Activated CD4-positive, alpha-beta memory T cell treated with anti-CD3 and anti-CD28 coated beads for 36 hours (primary cell): ENCODE data around the gene RARG. TPM values are rescaled to one million over a fixed set of nuclear protein-coding genes. Genes with fewer than 3 reads are reported as not detected.
"Not testable (repeated sequence)": the region's sequence is repeated elsewhere in the genome, so short reads cannot be mapped to it uniquely, and the experiment has no call there.

Experiments used
- CTCF ChIA-PET: fragments of 350-600 bp; sonication (Branson Sonifier 250); formaldehyde crosslinking; loops from one replicate; lab custom pipeline; 2021; ENCODE audit warnings: antibody characterized with exemption, inconsistent platforms; lab: Charles Lee
- POLR2A ChIA-PET: fragments of 350-600 bp; sonication (Branson Sonifier 250); formaldehyde crosslinking; loops from one replicate; lab custom pipeline; 2021; ENCODE audit warnings: antibody characterized with exemption; lab: Charles Lee
- DNase-seq: peaks from one replicate; pipeline ENCODE4 v3.0.0-alpha.2; 2020
- H3K27ac Mint-ChIP-seq: one replicate; pipeline ENCODE4 v1.8.0; 2021; ENCODE audit warnings: mixed read lengths
- H3K27me3 Mint-ChIP-seq: one replicate; pipeline ENCODE4 v1.8.0; 2021; ENCODE audit warnings: mixed read lengths
- H3K36me3 Mint-ChIP-seq: one replicate; pipeline ENCODE4 v1.8.0; 2021; ENCODE audit warnings: mixed read lengths
- H3K4me1 Mint-ChIP-seq: one replicate; pipeline ENCODE4 v1.8.0; 2021; ENCODE audit warnings: low read depth, mixed read lengths
- H3K4me3 Mint-ChIP-seq: one replicate; pipeline ENCODE4 v1.8.0; 2021; ENCODE audit warnings: mild to moderate bottlenecking, mixed read lengths
- H3K9me3 Mint-ChIP-seq: one replicate; pipeline ENCODE4 v1.8.0; 2021; ENCODE audit warnings: mixed read lengths
- intact Hi-C: fragments of 100-400 bp; cut with micrococcal nuclease; formaldehyde crosslinking; loops from one replicate; pipeline ENCODE4 v1.15.1; 2023
- total RNA-seq, 2 experiments: library from RNA; stranded (reverse); gene quantifications; one replicate each; pipeline ENCODE4 v1.2.3, GENCODE V29; 2021

The RARG gene
- total RNA-seq, 2 experiments from 2014 or later: 21.8 to 25.2 TPM

DNA sequence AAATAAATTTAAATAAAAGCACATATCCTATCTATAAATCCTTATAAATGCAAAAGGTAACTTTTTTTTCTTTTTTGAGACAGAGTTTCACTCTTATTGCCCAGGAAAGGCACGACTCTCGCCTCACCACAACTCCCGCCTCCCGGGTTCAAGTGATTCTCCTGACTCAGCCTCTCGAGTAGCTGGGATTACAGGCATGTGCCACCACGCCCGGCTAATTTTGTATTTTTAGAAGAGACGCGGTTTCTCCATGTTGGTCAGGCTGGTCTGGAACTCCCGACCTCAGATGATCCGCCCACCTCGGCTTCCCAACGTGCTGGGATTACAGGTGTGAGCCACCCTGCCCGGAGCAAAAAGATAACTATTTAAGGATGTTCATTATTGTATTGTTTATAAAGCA, 53.2 kb downstream of the RARG start:
- DNase-seq, POLR2A ChIA-PET, H3K27me3 Mint-ChIP-seq, intact Hi-C loops, H3K9me3 Mint-ChIP-seq: not testable (repeated sequence)
- Mint-ChIP-seq H3K4me3 (peak overlapping the region; percentile 29), H3K36me3 (peaks cover 22% of the 10 kb centered on the region), H3K4me1 (peaks cover 36% of the 10 kb centered on the region), H3K27ac (peak overlapping the region; percentile 94)
- CTCF ChIA-PET: interaction anchor here (1.0 to 7.2 kb wide), 3 partner anchors 11 to 41 kb away, joined by 3 to 46 read pairs (median 12); no protein-coding TSS in a partner anchor

- DNase-seq, H3K9me3 Mint-ChIP-seq, POLR2A ChIA-PET, intact Hi-C loops, H3K27ac Mint-ChIP-seq, H3K27me3 Mint-ChIP-seq, H3K4me3 Mint-ChIP-seq: not testable (repeated sequence)
- peaks cover 27% of the 10 kb centered on the region for H3K4me1 Mint-ChIP-seq
- peaks cover 15% of the 10 kb centered on the region for H3K36me3 Mint-ChIP-seq
- CTCF ChIA-PET: interaction anchor here (0.6 to 2.7 kb wide), 5 partner anchors 13 to 112 kb away, joined by 3 to 9 read pairs (median 3); no protein-coding TSS in a partner anchor
These were observed 54.6 kb downstream of the RARG start for GRCh38 chr12:53177447-53177846.

DNA sequence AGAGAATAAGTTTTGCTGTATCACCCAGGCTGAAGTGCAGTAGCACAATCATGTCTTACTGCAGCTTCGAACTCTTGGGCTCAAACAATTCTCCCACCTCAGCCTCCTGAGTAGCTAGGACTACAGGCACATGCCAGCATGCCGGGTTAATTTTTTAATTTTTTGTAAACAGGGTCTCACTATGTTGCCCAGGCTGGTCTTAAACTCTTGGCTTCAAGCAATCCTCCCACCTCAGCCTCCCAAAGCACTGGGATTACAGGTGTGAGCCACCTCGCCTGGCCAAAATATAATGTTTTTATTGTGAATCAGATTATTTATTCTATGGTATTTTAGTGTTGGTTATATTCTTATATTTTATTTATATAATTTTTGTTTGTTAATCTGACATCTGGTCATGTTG, 55.3 kb downstream of the RARG start:
- peaks cover 20% of the 10 kb centered on the region for H3K4me1 Mint-ChIP-seq
- H3K36me3 Mint-ChIP-seq: peaks cover 8% of the 10 kb centered on the region
- intact Hi-C loops: no loop called here
- no peak for DNase-seq
- ChIA-PET CTCF (interaction anchor here (0.6 to 2.7 kb wide), 5 partner anchors 13 to 123 kb away, joined by 3 to 9 read pairs (median 4); no protein-coding TSS in a partner anchor), POLR2A (no interaction called here)
- no peak overlapping the region for H3K27ac Mint-ChIP-seq
- H3K9me3 Mint-ChIP-seq: no peaks in the 10 kb centered on the region
- no peaks in the 10 kb centered on the region for H3K27me3 Mint-ChIP-seq
- H3K4me3 Mint-ChIP-seq: no peak overlapping the region

DNA sequence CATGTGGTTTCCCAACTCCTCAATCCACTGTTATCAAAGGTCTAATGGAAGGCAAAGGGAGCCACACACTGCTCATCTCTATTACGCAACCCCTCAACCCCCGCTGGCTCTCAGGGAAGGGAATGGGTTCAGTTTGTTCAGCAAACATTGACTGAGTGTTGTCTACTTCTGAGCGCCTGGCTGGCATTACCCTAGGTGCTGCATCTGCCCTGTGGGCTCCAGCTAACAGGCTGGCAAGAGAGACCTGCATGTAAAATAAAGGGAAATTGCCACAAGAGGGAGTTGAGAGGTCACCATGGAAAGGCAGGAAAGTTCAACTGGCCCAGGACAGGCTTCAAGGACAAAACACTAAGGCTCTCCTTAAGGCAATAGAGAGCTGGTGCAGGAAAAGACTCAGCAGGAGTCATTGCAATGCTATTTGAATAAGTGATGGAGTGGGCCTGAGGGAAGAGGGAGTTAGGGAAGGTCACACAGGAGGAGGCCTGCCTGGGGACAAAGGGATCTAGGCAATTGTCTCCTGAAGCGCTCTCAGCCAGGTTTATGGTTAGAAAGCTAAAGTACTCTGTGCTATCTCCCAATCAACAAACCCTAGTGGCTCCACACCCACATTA, 57.0 kb downstream of the RARG start:
- H3K36me3 Mint-ChIP-seq: no peaks in the 10 kb centered on the region
- no peaks in the 10 kb centered on the region for H3K27me3 Mint-ChIP-seq
- peaks cover 13% of the 10 kb centered on the region for H3K4me1 Mint-ChIP-seq
- H3K4me3 Mint-ChIP-seq: no peak overlapping the region
- ChIA-PET POLR2A (no interaction called here), CTCF (interaction anchor here (0.7 to 2.7 kb wide), 4 partner anchors 15 to 187 kb away, joined by 3 to 9 read pairs (median 6); no protein-coding TSS in a partner anchor)
- DNase-seq: no peak
- H3K9me3 Mint-ChIP-seq: no peaks in the 10 kb centered on the region
- no peak overlapping the region for H3K27ac Mint-ChIP-seq
- intact Hi-C loops: no loop called here

GRCh38 chr12:53173085-53173715, 58.8 kb downstream of the RARG start:
- ChIA-PET CTCF (interaction anchor here (1.0 to 1.4 kb wide), 3 partner anchors 14 to 70 kb away, joined by 3 to 4 read pairs (median 3); partner anchors contain the start of genes ITGB7 and SOAT2), POLR2A (no interaction called here)
- Mint-ChIP-seq H3K4me3 (no peak overlapping the region), H3K27ac (no peak overlapping the region), H3K4me1 (peaks cover 3% of the 10 kb centered on the region), H3K9me3 (no peaks in the 10 kb centered on the region), H3K27me3 (no peaks in the 10 kb centered on the region), H3K36me3 (no peaks in the 10 kb centered on the region)
- DNase-seq: no peak
- intact Hi-C loops: no loop called here

- H3K9me3 Mint-ChIP-seq: no peaks in the 10 kb centered on the region
- peaks cover 3% of the 10 kb centered on the region for H3K4me1 Mint-ChIP-seq
- intact Hi-C loops: no loop called here
- H3K27ac Mint-ChIP-seq: no peak overlapping the region
- DNase-seq: no peak
- no peaks in the 10 kb centered on the region for H3K36me3 Mint-ChIP-seq
- POLR2A ChIA-PET: no interaction called here
- H3K27me3 Mint-ChIP-seq: no peaks in the 10 kb centered on the region
- no peak overlapping the region for H3K4me3 Mint-ChIP-seq
- CTCF ChIA-PET: no interaction called here
These were observed 59.7 kb downstream of the RARG start for GRCh38 chr12:53172352-53172751.

DNA sequence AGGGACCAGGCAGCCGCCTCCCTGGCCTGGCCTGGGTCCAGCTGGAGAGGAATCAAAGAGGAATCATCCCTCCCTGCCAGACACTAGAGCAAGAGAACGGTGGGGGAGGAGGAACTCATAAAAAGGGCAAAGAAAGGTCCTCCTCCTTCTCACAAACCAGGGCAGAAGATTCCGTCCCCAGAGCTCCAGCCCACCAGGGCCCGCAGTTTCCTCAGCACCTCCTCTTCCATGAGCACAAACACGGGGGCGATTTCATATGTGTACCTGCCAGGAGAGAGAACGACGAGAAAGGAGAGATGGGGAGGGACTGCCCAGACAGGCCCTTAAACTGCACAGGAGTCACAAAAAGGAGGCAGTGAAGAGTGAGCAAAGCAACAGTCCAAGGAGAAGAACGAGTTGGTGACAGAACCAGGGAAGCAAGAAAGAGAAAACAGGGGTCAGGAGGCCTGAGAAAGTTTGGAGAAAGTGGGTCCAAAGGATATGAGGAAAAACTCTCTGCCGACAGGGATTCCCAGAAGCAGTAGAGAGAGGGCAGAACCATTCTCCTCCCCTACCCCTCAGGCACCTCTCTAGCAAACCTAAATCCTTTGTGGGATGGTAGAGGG, 60.2 kb downstream of the RARG start:
- peaks cover 2% of the 10 kb centered on the region for H3K36me3 Mint-ChIP-seq
- CTCF ChIA-PET: interaction anchor here (0.6 to 2.1 kb wide), 2 partner anchors 12 to 27 kb away, joined by 3 to 13 read pairs; no protein-coding TSS in a partner anchor
- intact Hi-C loops: no loop called here
- H3K27me3 Mint-ChIP-seq: no peaks in the 10 kb centered on the region
- no peak for DNase-seq
- peaks cover 3% of the 10 kb centered on the region for H3K4me1 Mint-ChIP-seq
- no peak overlapping the region for H3K4me3 Mint-ChIP-seq
- H3K27ac Mint-ChIP-seq: no peak overlapping the region
- POLR2A ChIA-PET: no interaction called here
- no peaks in the 10 kb centered on the region for H3K9me3 Mint-ChIP-seq

GRCh38 chr12:53170876-53171724, 60.9 kb downstream of the RARG start:
- H3K36me3 Mint-ChIP-seq: peaks cover 2% of the 10 kb centered on the region
- DNase-seq: no peak
- intact Hi-C loops: no loop called here
- no peak overlapping the region for H3K27ac Mint-ChIP-seq
- H3K4me1 Mint-ChIP-seq: peaks cover 6% of the 10 kb centered on the region
- no peaks in the 10 kb centered on the region for H3K27me3 Mint-ChIP-seq
- no peaks in the 10 kb centered on the region for H3K9me3 Mint-ChIP-seq
- no peak overlapping the region for H3K4me3 Mint-ChIP-seq
- ChIA-PET POLR2A (interaction anchor here (0.8 kb wide), 1 partner anchor 16 kb away, joined by 3 read pairs; no protein-coding TSS in a partner anchor), CTCF (interaction anchor here (0.6 to 2.1 kb wide), 2 partner anchors 12 to 26 kb away, joined by 3 to 13 read pairs; no protein-coding TSS in a partner anchor)

GRCh38 chr12:53170215-53170614, 61.8 kb downstream of the RARG start:
- no peak for DNase-seq
- Mint-ChIP-seq H3K4me1 (peaks cover 4% of the 10 kb centered on the region), H3K27ac (no peak overlapping the region), H3K9me3 (no peaks in the 10 kb centered on the region), H3K36me3 (peaks cover 2% of the 10 kb centered on the region), H3K4me3 (no peak overlapping the region), H3K27me3 (no peaks in the 10 kb centered on the region)
- ChIA-PET POLR2A (no interaction called here), CTCF (interaction anchor here (2.1 kb wide), 1 partner anchor 11 kb away, joined by 13 read pairs; no protein-coding TSS in a partner anchor)
- intact Hi-C loops: no loop called here

- POLR2A ChIA-PET: no interaction called here
- no peak overlapping the region for H3K4me3 Mint-ChIP-seq
- peaks cover 2% of the 10 kb centered on the region for H3K36me3 Mint-ChIP-seq
- DNase-seq: no peak
- H3K27me3 Mint-ChIP-seq: no peaks in the 10 kb centered on the region
- peaks cover 4% of the 10 kb centered on the region for H3K4me1 Mint-ChIP-seq
- no peaks in the 10 kb centered on the region for H3K9me3 Mint-ChIP-seq
- CTCF ChIA-PET: interaction anchor here (2.1 kb wide), 1 partner anchor 10 kb away, joined by 13 read pairs; no protein-coding TSS in a partner anchor
- intact Hi-C loops: no loop called here
- H3K27ac Mint-ChIP-seq: no peak overlapping the region
These were observed 62.4 kb downstream of the RARG start for GRCh38 chr12:53169644-53170043.

DNA sequence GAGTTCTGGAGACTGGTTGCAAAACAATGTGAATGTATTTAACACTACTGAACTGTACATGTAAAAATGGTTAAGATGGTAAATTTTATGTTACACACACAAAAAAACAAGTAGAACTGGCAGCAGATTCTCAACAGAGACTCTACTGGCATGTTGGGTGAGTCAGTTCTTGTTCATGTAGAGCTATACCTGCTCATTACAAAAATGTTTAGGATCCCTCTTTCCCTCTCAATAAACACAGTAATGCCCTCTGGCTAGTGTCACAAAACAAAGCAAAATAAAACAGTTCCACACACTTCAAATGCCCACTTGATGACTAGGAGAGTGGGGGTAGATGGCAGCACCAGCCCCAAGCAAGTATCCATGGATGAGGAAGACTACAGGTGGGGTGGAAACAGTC, 65.2 kb downstream of the RARG start:
- ChIA-PET POLR2A (no interaction called here), CTCF (interaction anchor here (2.2 kb wide), 1 partner anchor 23 kb away, joined by 5 read pairs; no protein-coding TSS in a partner anchor)
- Mint-ChIP-seq H3K4me1 (peaks cover 4% of the 10 kb centered on the region), H3K27ac (no peak overlapping the region), H3K36me3 (peaks cover 3% of the 10 kb centered on the region), H3K27me3 (no peaks in the 10 kb centered on the region), H3K4me3 (no peak overlapping the region), H3K9me3 (no peaks in the 10 kb centered on the region)
- intact Hi-C loops: no loop called here
- DNase-seq: no peak
